GM21390 (cell line): ENCODE results near the gene TPST2.

Experiments used
- ATAC-seq: cut with Tn5 transposase; IDR thresholded peaks from one replicate; pipeline ENCODE4 v1.9.1; 2021; ENCODE audit not compliant: unreplicated experiment

Gene TPST2

GRCh38 chr22:26610996-26611395 lies 21.1 kb upstream of the TPST2 start:
- no peak for ATAC-seq

GRCh38 chr22:26610072-26610958 lies 20.4 kb upstream of the TPST2 start:
- ATAC-seq = peak; percentile 78

GRCh38 chr22:26609287-26609686 lies 19.4 kb upstream of the TPST2 start:
- ATAC-seq = no peak

GRCh38 chr22:26608129-26608528 lies 18.2 kb upstream of the TPST2 start:
- ATAC-seq = no peak

GRCh38 chr22:26606611-26607010 lies 16.7 kb upstream of the TPST2 start:
- no peak for ATAC-seq

GRCh38 chr22:26604368-26604767 lies 14.4 kb upstream of the TPST2 start:
- ATAC-seq = no peak

- no peak for ATAC-seq
Measured at GRCh38 chr22:26602127-26602526, 12.2 kb upstream of the TPST2 start.

GRCh38 chr22:26601726-26602125 lies 11.8 kb upstream of the TPST2 start:
- ATAC-seq = no peak

GRCh38 chr22:26599505-26599904 lies 9.6 kb upstream of the TPST2 start:
- ATAC-seq = no peak

GRCh38 chr22:26597480-26597879 lies 7.5 kb upstream of the TPST2 start:
- no peak for ATAC-seq

- no peak for ATAC-seq
Measured at GRCh38 chr22:26597026-26597425, 7.1 kb upstream of the TPST2 start.

- ATAC-seq = no peak
Measured at GRCh38 chr22:26593763-26594162, 3.8 kb upstream of the TPST2 start.

- peak; percentile 74 for ATAC-seq
Measured at GRCh38 chr22:26592421-26592891, 2.5 kb upstream of the TPST2 start.

- no peak for ATAC-seq
Measured at GRCh38 chr22:26589367-26589844, 526 bp downstream of the TPST2 start.

GRCh38 chr22:26588729-26589366 lies 1.1 kb downstream of the TPST2 start:
- ATAC-seq = no peak

- ATAC-seq = no peak
Measured at GRCh38 chr22:26587991-26588613, 1.8 kb downstream of the TPST2 start.

- ATAC-seq = no peak
Measured at GRCh38 chr22:26586556-26587325, 3.2 kb downstream of the TPST2 start.

GRCh38 chr22:26585104-26585790 lies 4.7 kb downstream of the TPST2 start:
- ATAC-seq = no peak

GRCh38 chr22:26584010-26584409 lies 5.9 kb downstream of the TPST2 start:
- ATAC-seq = no peak

- no peak for ATAC-seq
Measured at GRCh38 chr22:26581633-26582168, 8.2 kb downstream of the TPST2 start.
